HG03432 (cell line): ENCODE measurements around the gene SPAG5.

Experiments
- ATAC-seq: cut with Tn5 transposase; IDR thresholded peaks from one replicate; pipeline ENCODE4 v1.9.1; 2021; ENCODE audit warnings: mild to moderate bottlenecking, moderate library complexity; ENCODE audit not compliant: unreplicated experiment

The SPAG5 gene

DNA sequence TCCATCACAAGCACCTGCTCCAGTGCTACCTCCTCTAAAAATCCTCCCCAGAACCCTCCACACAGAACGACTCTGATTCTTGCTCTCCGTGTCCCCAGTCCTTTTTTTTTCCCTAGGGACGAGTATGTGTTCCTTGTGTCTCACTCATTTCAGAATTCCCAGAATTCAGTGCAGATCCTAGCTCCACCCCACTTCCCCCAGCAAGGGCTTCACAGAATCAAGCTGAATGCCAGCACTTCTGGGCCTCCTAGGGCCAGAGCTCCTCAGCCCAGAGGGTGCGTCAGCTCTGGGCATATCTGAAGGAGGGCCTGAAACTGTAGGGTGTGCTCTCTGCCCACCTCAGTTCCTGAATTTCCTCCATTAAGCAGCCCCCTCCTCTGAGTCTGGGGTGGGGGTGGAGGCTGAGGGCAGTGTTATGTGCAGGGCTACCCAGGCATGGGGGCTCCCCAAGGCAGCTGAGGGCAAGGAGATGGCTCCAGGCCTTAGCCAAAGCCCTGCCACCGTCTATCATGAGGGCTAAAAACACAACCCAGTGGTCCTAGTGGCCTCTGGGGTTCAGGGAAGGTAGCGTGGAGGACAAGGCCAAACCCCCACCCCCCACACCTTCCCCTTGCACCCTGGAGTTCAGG, 52.9 kb downstream of the SPAG5 start:
- ATAC-seq, result no peak

DNA sequence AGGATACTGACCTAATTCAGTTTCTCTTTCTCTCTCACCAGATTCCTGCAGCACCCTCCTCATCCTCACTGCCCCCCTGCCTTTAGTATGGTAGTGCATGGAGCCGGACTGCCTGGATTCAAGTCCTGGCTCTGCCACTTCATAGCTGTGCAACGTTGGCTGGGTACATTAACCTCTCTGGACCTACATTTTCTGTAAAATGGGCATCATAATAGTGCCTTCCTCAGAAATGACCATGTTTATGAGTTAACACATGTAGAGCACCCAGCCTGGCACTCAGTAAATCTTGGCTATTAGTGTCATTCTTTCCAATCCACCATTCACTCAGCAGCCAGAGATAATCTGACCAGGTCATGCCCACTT, 53.7 kb downstream of the SPAG5 start:
- ATAC-seq, result no peak

DNA sequence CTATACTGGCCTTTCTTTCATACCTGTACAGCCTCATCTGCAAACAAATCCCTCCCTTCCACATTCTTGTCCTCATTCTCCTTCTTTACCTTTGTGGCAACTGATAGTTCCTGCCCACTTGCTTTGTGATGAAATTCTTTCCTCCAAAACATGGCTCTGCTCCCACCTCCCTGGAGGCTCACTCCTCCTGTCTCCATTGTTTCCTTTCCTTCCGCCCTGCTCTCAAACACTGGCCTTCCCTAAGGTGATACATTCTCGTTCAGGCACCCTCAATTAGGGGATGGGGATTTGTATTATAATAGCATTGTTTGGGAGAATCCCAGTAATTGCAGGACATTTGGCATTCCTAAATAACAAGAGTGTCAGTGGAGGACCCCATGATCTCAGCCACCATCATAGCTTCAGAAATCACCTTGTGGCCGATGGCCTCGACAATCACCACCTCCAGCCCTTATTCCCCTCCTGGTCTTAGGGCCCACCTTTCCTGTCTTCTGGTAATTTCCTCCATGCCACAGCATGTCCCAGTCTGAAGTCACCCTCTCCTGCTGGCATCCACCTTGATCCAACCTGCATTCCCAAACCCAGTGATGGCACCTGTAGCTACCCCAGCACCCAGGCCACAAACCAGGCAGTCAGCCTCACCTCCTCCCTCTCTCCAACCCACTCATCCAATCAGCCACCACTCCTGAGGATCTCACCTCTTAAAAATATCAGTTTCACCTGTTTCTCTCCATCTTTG, 54.3 kb downstream of the SPAG5 start:
- ATAC-seq, result no peak

DNA sequence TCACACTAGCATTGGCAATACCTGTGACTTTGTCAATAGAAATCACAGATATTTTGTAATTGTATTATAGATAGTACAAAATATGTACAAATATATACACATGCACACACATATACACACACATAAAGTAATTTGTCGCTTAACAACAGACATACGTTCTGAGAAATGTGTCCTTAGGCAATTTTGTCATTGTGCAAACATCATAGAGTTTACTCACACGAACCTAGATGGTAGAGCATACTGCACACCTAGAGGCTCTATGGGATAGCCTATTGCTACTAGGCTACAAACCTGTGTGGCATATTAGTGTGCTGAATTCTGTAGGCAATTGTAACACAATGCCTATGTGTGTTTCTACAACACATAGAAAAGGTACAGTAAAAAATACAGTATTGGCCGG, 57.4 kb downstream of the SPAG5 start:
- ATAC-seq, result no peak

DNA sequence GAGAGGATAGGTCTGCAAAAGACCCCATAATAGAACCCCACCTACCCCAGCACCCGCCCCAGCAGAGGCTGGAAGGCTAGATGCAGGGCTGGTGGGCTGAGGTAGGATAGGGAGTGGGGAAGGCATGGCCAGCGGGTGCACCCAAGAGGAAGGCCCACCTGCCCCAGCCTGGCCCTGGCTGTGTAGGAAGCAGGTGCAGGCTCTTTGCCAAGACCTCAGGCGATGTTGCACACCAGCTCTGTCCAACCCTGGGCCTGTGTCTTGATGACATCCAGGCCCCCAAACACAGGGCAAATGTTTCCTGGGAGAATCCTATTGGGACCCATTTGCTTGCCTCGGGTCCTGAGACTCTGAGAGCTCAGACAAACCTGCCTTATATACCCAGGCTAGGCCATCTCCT, 58.6 kb downstream of the SPAG5 start:
- no peak for ATAC-seq

DNA sequence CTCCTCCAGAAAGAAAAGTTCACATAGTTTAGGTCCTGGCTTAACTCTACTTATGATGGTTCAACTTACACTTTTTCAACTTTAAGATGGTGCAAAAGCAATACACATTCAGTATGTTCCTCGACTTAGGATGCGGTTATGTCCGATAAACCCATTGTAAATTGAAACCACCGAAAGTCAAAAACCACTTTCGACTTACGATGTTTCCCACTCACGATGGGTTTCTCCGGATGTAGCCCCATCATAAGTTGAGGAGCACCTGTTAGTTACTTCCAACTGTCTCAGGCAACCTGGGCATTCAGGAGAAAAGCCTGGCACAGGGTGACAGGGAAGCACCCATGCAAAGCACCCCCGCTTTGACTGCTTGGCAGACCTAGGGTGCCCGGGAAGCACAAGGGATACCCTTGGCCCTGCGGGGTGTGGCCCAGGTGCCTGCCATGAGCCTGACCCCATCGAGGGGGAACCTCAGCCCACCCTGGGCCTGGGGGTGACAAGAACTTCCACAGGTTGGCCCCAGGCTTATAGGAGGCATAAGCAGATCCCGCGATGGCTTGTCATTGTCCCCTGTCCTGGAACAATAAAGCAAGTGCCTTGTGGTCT, 60.4 kb downstream of the SPAG5 start:
- no peak for ATAC-seq

DNA sequence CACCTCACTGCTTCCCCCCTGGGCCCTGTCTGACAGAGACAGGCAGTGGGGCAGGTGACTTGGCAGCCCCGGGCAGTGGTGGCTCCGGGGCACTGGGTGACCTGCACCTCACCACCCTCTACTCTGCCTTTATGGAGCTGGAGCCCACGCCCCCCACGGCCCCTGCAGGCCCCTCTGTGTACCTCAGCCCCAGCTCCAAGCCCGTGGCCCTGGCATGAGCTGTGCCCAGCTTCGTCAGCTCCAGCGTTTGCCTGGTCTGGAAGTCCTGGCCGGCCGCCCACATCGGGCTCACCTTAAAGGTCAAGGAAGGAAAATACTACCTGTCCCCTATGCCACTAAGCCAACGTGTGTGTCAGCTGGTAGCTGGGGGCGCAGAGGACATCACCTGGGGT, 61.6 kb downstream of the SPAG5 start:
- no peak for ATAC-seq

DNA sequence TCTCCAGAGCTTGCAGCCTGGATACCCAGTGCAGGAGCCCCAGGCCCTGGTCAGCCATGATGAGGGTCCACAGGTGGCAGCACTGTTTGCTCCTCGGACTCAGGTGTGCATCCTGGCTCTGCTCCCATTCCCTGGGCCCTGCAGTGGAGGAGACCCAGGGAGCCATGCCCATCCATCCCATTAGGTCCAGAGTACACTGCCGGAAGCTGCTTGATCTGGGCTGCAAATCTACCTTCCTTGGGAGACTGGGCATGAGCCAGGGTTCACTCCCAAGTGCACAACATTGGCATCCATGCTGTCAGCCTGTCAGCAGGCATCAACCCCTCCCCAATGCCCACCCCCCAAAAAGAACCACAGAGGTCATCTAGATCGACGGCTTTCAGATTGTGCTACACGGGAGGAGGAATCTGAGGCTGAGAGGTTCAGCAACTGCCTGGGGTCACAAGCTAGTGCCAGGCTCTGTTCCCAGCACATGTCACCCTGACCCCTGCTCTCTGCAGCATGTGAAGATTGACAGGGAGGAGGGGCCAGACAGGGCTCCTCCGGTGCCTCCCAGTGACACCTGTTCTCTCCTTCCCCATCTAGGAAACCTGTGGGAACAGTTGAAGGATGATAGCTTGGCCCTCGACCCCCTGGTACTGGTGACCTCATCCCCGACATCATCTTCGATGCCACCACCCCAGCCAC, 62.1 kb downstream of the SPAG5 start:
- ATAC-seq, result no peak

DNA sequence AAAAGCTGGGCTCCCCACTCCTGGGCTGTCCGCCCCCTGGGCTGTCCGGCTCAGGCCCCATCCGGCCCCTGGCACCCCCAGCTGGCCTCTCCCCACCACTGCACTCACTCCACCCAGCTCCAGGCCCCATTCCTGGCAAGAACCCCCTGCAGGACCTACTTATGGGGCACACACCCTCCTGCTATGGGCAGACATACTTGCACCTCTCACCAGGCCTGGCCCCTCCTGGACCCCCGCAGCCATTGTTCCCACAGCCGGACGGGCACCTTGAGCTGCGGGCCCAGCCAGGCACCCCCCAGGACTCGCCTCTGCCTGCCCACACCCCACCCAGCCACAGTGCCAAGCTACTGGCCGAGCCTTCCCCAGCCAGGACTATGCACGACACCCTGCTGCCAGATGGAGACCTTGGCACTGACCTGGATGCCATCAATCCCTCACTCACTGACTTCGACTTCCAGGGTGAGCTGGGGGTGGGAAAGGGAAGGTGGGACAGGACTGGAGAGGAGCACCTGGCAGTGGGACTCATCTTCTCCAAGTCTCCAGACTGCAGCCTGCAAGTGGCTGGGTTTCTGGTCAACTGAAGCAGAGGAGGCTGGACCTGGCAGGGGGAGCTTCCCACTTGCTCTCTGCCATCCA, 64.0 kb downstream of the SPAG5 start:
- no peak for ATAC-seq

DNA sequence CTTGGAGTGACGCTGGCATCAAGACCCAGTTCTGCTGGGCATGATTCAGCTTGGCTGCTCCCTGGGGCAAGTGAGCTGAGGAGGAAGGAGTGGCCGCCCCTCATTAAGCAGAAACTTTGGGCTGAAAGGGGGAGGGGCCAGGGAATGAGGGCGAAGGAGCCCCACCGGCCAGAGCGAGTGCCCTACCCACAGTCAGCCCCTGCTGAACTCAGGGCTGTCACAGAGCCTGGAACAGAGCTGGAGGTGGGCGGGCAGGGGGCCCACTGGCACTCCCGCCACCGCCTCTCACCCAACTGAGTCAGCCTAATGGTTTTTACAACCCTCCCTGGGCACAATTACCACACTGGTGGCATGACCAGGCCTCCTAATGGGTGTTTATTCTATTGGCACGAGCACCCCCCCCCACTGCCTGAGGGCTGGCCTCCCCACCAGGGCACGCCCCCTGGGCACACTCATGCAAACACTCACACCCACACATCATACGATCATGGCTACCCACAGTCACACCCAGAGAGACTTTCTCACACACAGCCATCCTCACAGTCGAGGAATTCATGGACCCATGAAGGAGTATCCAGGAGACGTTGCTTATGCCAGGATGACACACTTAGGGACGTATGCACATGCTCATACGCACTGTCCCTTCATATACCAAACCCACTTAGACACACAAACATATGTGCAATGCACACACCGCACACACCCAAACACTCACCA, 65.6 kb downstream of the SPAG5 start:
- ATAC-seq, result no peak

DNA sequence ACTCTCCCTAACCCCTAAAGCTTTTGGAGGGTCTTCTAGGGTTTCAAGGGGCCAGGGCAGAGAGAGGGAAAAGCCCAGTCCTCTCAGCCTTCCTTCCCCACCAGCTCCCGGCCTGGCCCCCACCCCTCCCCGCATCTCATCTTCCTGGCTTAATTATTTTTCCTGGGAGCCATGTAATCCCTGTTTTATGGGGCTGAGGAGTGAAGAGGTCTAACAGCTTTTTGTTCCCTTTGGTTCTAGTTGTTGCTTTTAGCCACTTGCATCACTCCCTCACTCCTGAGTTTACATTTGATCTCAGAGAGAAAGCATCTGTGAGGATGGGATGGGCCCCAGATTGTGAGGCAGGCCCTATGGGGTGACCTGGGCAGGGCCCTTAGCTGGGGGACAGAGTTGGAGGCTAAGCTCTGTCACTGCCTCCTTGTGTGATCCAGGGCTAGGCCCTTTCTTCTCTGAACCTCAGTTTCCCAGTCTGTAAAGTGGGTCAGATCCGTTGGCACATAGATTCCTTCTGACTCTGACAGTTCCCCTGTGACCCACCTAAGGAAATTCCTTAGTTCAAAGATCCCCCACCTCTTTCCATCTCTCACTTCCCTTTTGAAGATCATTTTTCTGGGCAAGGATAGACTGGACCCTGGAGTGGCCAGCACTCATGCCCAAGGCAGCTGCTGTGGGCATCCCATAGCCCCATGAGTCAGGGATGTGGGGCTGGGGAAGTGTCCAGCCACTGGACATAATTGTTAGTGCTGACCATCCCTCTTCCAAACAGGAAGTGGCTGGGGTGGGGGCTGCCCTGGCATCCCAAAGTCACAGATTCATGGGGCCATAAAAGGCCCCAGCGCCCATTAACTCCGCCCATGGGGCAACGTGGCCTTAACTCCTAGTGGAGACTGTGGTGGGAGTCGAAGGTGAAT, 66.5 kb downstream of the SPAG5 start:
- ATAC-seq, result no peak

DNA sequence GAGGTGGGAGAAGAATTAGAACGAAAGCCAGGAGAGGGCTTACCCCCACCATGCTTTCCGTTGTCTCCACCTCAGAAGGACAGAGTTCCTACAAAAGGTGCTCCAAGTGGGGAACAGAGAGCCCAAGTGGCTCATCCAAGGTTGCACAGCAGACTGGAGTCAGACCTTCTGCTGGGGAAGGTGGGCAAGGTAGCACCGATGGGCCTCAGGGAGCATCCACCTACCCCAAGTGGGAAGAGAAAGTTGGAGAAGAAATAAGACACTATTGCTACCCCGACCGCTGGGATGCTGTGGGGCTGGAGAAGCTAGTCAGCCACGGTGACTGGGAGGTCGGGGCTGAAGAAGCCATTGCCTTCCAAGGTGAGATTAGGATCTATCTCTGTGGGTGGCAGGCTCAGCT, 67.9 kb downstream of the SPAG5 start:
- ATAC-seq, result no peak

DNA sequence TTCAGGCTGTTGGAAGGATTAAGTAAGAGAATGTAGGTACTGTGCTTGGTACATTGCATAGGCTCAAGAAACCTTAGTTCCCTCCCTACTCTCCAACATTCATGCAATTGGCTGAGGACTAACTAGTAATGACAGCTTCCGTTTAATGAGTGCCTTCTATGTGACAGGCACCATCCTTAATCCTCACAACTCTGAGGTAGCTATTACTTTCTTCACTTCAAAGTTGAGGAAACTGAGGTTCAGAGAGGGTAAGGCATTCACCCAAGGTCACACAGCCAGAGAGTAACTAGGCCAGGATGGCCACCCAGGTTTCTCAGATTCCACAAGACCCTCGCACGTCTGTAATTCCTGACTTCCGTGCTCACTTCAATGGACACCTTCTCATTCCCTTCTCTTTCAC, 68.6 kb downstream of the SPAG5 start:
- no peak for ATAC-seq

DNA sequence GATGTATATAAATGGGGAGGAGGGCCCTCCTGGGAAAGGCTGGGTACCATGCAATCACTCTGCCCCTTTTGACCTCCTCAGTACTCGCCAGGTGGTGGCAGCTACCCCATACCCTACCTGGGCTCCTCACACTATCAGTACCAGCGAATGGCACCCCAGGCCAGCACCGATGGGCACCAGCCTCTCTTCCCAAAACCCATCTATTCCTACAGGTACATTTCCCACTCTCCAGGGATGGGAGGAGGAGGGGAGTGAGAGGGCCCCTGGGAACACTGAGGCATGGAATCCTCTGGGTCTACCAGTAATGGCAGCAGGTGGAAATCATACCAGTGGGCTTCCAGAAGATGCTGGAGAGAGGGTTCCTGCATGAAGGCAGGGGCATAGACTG, 69.8 kb downstream of the SPAG5 start:
- no peak for ATAC-seq

DNA sequence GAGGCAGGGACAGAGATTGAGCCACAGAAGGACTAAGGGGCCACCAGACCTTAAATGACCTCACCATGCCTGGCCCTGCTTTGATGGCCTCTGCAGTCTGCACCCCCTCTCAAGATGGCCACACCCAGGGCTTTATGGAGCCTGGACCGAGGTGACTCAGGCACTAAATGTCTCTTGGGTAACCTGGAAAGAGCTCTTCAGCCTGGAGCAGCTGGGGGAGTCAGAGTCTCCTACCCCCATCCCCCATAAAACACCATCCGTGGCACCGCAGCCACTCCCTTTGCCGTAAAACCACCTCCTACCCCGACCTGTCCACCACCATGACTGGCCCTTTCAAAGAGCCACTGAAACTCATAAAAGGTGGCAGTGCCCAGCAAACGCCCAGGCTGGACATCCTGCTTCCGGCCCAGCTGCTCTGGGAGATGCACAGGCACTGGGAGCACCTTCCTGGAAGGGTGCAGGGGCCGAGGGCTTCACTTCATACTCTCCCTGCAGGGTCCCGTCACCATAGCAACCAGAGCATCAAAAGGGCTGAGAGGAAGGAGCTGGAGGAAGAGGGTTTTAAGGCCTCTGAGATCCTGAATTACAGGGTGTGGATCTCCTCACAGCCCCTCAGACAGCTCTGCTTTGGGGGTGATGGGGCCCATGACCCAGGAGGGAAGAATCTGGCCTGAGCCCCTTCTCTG, 70.4 kb downstream of the SPAG5 start:
- ATAC-seq, result no peak

DNA sequence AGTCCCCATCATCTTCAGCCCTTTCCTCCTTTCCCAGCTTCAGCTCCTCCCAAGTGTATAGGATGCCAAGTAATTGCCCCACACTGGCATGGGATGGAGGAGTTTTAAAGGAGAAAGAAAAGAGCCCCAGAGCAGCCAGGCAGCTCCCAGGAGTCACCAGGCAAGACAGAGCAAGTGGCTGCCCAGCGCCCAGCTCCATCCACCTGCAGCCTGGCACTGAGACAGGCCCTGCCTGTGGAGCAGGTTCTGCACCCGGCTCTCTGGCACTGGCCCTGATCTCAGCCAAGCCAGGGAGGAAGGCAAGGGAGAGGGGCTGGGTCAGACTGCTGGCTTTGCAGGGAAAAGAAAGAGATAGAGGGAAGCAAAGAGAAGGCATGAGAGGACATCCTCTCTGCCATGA, 71.0 kb downstream of the SPAG5 start:
- no peak for ATAC-seq
